H1 (cell line): ENCODE results near the gene SEMA5B. TPM values are rescaled to one million over a fixed set of nuclear protein-coding genes. Genes with fewer than 3 reads are reported as not detected.

Experiments
- CTCF ChIA-PET: fragments of 300-600 bp; sonication (Branson Sonifier 250); formaldehyde crosslinking; loops from one replicate; lab custom pipeline; 2021; ENCODE audit not compliant: partially characterized antibody; lab: Charles Lee
- POLR2A ChIA-PET: fragments of 300-600 bp; sonication (Branson Sonifier 250); formaldehyde crosslinking; loops from one replicate; lab custom pipeline; 2021; ENCODE audit warnings: inconsistent platforms; ENCODE audit not compliant: partially characterized antibody; lab: Charles Lee
- DNase-seq, 2 experiments: peaks; one replicate each; pipeline versions ENCODE4 v3.0.0 to v3.0.0-alpha.2; 2010 to 2022; ENCODE audit warnings: low spot score in 2 of 2, low read depth in 1 of 2, mixed read lengths in 1 of 2
- FAIRE-seq: peaks from 2 replicates; lab custom pipeline; 2011; peaks lifted over from hg19 to GRCh38; lab: Jason Lieb, UNC
- H2AFZ ChIP-seq: 2 replicates; pipeline ENCODE4 v1.8.1; 2012; ENCODE audit warnings: low read length, inconsistent platforms
- H2AK5ac ChIP-seq: 2 replicates; pipeline ENCODE4 v1.6.1; 2013; ENCODE audit warnings: low read depth, low read length
- H2BK120ac ChIP-seq: replicated peaks from 2 replicates; pipeline ENCODE3; 2013; ENCODE audit warnings: low read depth, low read length, inconsistent platforms
- H2BK12ac ChIP-seq: 2 replicates; pipeline ENCODE4 v1.6.1; 2013; ENCODE audit warnings: low read depth, low read length
- H2BK15ac ChIP-seq: 2 replicates; pipeline ENCODE4 v1.6.1; 2013; ENCODE audit warnings: low read length
- H2BK20ac ChIP-seq: 2 replicates; pipeline ENCODE4 v1.6.1; 2013; ENCODE audit warnings: low read length
- H2BK5ac ChIP-seq: 2 replicates; pipeline ENCODE4 v1.6.1; 2013; ENCODE audit warnings: low read depth, low read length
- H3K14ac ChIP-seq: 2 replicates; pipeline ENCODE4 v1.6.1; 2013; ENCODE audit warnings: inconsistent platforms; ENCODE audit not compliant: insufficient read length
- H3K18ac ChIP-seq: 2 replicates; pipeline ENCODE4 v1.6.1; 2013; ENCODE audit warnings: low read length; ENCODE audit errors: extremely low read depth
- H3K23ac ChIP-seq: 2 replicates; pipeline ENCODE4 v1.6.1; 2013; ENCODE audit warnings: inconsistent platforms; ENCODE audit not compliant: insufficient read length
- H3K23me2 ChIP-seq: 2 replicates; pipeline ENCODE4 v1.6.1; 2013; ENCODE audit warnings: low read depth, low read length
- H3K27ac ChIP-seq: 2 replicates; pipeline ENCODE4 v1.6.1; 2011; ENCODE audit warnings: low read depth, low read length, inconsistent platforms
- H3K27me3 ChIP-seq, 4 experiments: replicated peaks in 1 of 4; 1 replicate in 1 of 4; 2 replicates in 3 of 4; pipeline versions ENCODE4 v1.6.1 to v1.8.1; 2011 to 2013; ENCODE audit warnings: low read length in 3 of 4, mild to moderate bottlenecking in 3 of 4, inconsistent platforms in 2 of 4, mixed read lengths in 2 of 4, moderate library complexity in 1 of 4; ENCODE audit not compliant: control insufficient read depth in 3 of 4, insufficient read depth in 3 of 4; ENCODE audit errors: extremely low read depth in 1 of 4
- H3K36me3 ChIP-seq, 4 experiments: 2 replicates each; pipeline versions ENCODE4 v1.6.1 to v1.8.1; 2011 to 2013; ENCODE audit warnings: mild to moderate bottlenecking in 4 of 4, low read length in 3 of 4, moderate library complexity in 2 of 4, control low read depth in 1 of 4, inconsistent platforms in 1 of 4; ENCODE audit not compliant: insufficient read depth in 4 of 4, control insufficient read depth in 2 of 4
- H3K4ac ChIP-seq: replicated peaks from 2 replicates; pipeline ENCODE3; 2013; ENCODE audit warnings: low read length, low read depth, mixed read lengths, inconsistent platforms; ENCODE audit not compliant: insufficient read length
- H3K4me1 ChIP-seq, 4 experiments: replicated peaks in 1 of 4; 1 replicate in 1 of 4; 2 replicates in 3 of 4; pipeline versions ENCODE4 v1.6.1 to v1.8.1; 2011 to 2013; ENCODE audit warnings: low read length in 3 of 4, inconsistent platforms in 2 of 4, mixed read lengths in 1 of 4; ENCODE audit not compliant: insufficient read depth in 4 of 4, control insufficient read depth in 3 of 4
- H3K4me2 ChIP-seq, 2 experiments: 2 replicates each; pipeline versions ENCODE4 v1.6.1 to v1.8.1; 2011 to 2013; ENCODE audit warnings: low read depth in 2 of 2, low read length in 2 of 2, control low read depth in 1 of 2, inconsistent platforms in 1 of 2, mild to moderate bottlenecking in 1 of 2; ENCODE audit not compliant: insufficient read depth in 1 of 2
- H3K4me3 ChIP-seq, 4 experiments: fragments of 200-600, 300-600 bp in 1 of 4; sonication (generic), shearing (Covaris generic), sonication (Bioruptor Twin) in 1 of 4; 2 replicates each; pipeline versions ENCODE4 v1.5.1 to v1.8.1; 2011 to 2016; ENCODE audit warnings: low read length in 4 of 4, low read depth in 3 of 4, control low read depth in 2 of 4, inconsistent platforms in 2 of 4, mild to moderate bottlenecking in 2 of 4, mixed read lengths in 1 of 4, moderate library complexity in 1 of 4; ENCODE audit not compliant: insufficient read depth in 2 of 4; ENCODE audit errors: extremely low read depth in 1 of 4
- H3K56ac ChIP-seq: replicated peaks from 2 replicates; pipeline ENCODE3; 2013; ENCODE audit warnings: low read depth, mild to moderate bottlenecking, mixed read lengths, low read length, inconsistent platforms; ENCODE audit not compliant: insufficient read length
- H3K79me1 ChIP-seq: 2 replicates; pipeline ENCODE4 v1.6.1; 2013; ENCODE audit warnings: low read depth, low read length, control low read depth
- H3K79me2 ChIP-seq, 2 experiments: 2 replicates each; pipeline versions ENCODE4 v1.6.1 to v1.8.1; 2012 to 2013; ENCODE audit warnings: low read length in 2 of 2, mild to moderate bottlenecking in 2 of 2, inconsistent platforms in 1 of 2; ENCODE audit not compliant: insufficient read depth in 2 of 2, control insufficient read depth in 1 of 2
- H3K9ac ChIP-seq, 4 experiments: replicated peaks in 1 of 4; 1 replicate in 1 of 4; 2 replicates in 3 of 4; pipeline versions ENCODE4 v1.6.1 to v1.8.1; 2011 to 2013; ENCODE audit warnings: low read depth in 3 of 4, low read length in 3 of 4, control low read depth in 2 of 4, mild to moderate bottlenecking in 2 of 4, moderate library complexity in 2 of 4, inconsistent platforms in 1 of 4; ENCODE audit errors: extremely low read depth in 1 of 4
- H3K9me3 ChIP-seq, 2 experiments: 2 replicates each; pipeline versions ENCODE4 v1.6.1 to v1.8.1; 2012 to 2013; ENCODE audit warnings: mild to moderate bottlenecking in 2 of 2, moderate library complexity in 2 of 2, control low read depth in 1 of 2, inconsistent platforms in 1 of 2, low read depth in 1 of 2, low read length in 1 of 2, mixed read lengths in 1 of 2; ENCODE audit not compliant: insufficient read depth in 2 of 2
- H4K20me1 ChIP-seq, 2 experiments: replicated peaks in 1 of 2; 2 replicates each; pipeline versions ENCODE3 to v1.8.1; 2011 to 2013; ENCODE audit warnings: inconsistent platforms in 2 of 2, low read length in 2 of 2, mild to moderate bottlenecking in 1 of 2; ENCODE audit not compliant: insufficient read depth in 2 of 2, control insufficient read depth in 1 of 2
- H4K5ac ChIP-seq: 2 replicates; pipeline ENCODE4 v1.6.1; 2013; ENCODE audit warnings: low read length, low read depth, mixed read lengths, inconsistent platforms; ENCODE audit not compliant: insufficient read length
- H4K8ac ChIP-seq: 2 replicates; pipeline ENCODE4 v1.8.0; 2013; ENCODE audit warnings: mild to moderate bottlenecking, moderate library complexity, low read length, inconsistent platforms; ENCODE audit not compliant: insufficient read depth; ENCODE audit errors: extremely low read depth
- H4K91ac ChIP-seq: replicated peaks from 2 replicates; pipeline ENCODE3; 2013; ENCODE audit warnings: low read length, mixed read lengths, inconsistent platforms; ENCODE audit not compliant: insufficient read length
- BRCA1 ChIP-seq: IDR thresholded peaks from 2 replicates; pipeline ENCODE4 v1.6.1; 2012; ENCODE audit warnings: low read depth, low read length, improper control_type of control experiment
- CTBP2 ChIP-seq: IDR thresholded peaks from 2 replicates; pipeline ENCODE4 v1.7.0; 2011; ENCODE audit warnings: borderline replicate concordance, mild to moderate bottlenecking, moderate library complexity, mixed read lengths, low read length; ENCODE audit not compliant: insufficient read depth, insufficient read length
- EGR1 ChIP-seq: IDR thresholded peaks from 2 replicates; pipeline ENCODE4 v1.6.1; 2011; ENCODE audit warnings: low read depth, low read length, borderline replicate concordance
- RBBP5 ChIP-seq: IDR thresholded peaks from 2 replicates; pipeline ENCODE4 v1.7.1; 2012; ENCODE audit warnings: low read depth, mild to moderate bottlenecking, inconsistent platforms, low read length, moderate library complexity, borderline replicate concordance
- RXRA ChIP-seq: IDR thresholded peaks from 2 replicates; pipeline ENCODE4 v1.6.1; 2011; ENCODE audit warnings: low read depth, mild to moderate bottlenecking, low read length, moderate library complexity; ENCODE audit not compliant: insufficient read depth
- SIX5 ChIP-seq: IDR thresholded peaks from 2 replicates; pipeline ENCODE4 v1.6.1; 2011; ENCODE audit warnings: mild to moderate bottlenecking, low read depth, low read length
- SP4 ChIP-seq: IDR thresholded peaks from 2 replicates; pipeline ENCODE4 v1.6.1; 2012; ENCODE audit warnings: low read length, inconsistent platforms
- WGBS, 2 experiments: shearing (Covaris generic) in 1 of 2; methylation state at CpG; one replicate each; pipeline versions ENCODE4 v1.1.6 to v1.1.7; 2013 to 2015; ENCODE audit warnings: low lambda C conversion rate in 2 of 2, mixed read lengths in 2 of 2, inconsistent platforms in 1 of 2, low coverage in 1 of 2, missing lambda C conversion rate in 1 of 2; ENCODE audit not compliant: insufficient replicate concordance in 2 of 2, insufficient coverage in 1 of 2, insufficient read length in 1 of 2; ENCODE audit errors: extremely low coverage in 1 of 2, missing lambda C conversion rate in 1 of 2; 5-methylcytosine and 5-hydroxymethylcytosine counted together
- polyA plus RNA-seq, 7 experiments: library from polyadenylated mRNA; depleted of rRNA in 3 of 7; stranded (reverse) in 5 of 7; unstranded in 2 of 7; fragments of >200 nt in 5 of 7; fragments of 200-250 nt in 2 of 7; gene quantifications; 1 replicate in 5 of 7; 2 replicates in 1 of 7; 4 replicates in 1 of 7; pipeline versions ENCODE4 v1.2.1 to v1.2.3, GENCODE V29; 2011 to 2013; ENCODE audit warnings: missing spikeins in 2 of 7, mixed read lengths in 2 of 7
- total RNA-seq: library from RNA; stranded (reverse); fragmentation: NEBNext Ultra II Directional; extraction: Animal tissue kit (Norgen Biotek cat#: 25700); gene quantifications from 2 replicates; pipeline ENCODE4 v1.2.1, GENCODE V29; 2021
- TF ChIP-seq, protein P1 (sequence below): IDR thresholded peaks from 2 replicates; pipeline ENCODE4 v1.6.1; 2012; ENCODE audit warnings: inconsistent platforms

Gene SEMA5B
- total and polyA plus RNA-seq, 2 of the 8 experiments (the other 6 are each of a cell fraction or from before 2014, with no cell fraction given): 13.1 to 22.4 TPM

DNA sequence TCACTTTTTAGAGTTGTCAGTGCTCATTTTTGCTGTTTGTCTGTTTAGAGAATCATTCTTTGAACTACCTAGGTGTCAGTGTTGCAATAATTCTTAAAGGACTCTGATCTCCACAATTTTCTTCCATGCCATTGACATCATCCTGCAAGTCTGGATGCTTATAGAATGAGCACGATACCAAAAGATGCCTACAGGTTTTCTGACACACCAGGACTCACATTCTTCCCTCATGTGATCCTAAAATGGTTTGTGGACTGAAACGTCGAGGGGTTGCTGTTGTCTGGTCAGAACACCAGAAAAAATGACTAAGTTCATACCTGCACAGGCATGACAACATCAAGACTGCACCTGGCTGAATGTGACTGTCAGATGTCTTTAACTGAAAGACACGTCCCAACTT is 95.9 kb downstream of the SEMA5B start:
- ChIA-PET CTCF (no interaction called here), POLR2A (no interaction called here)
- no peak overlapping the region for H3K4me2 ChIP-seq
- no peak for FAIRE-seq
- H3K4ac ChIP-seq: no peak overlapping the region
- H4K5ac ChIP-seq: no peak overlapping the region
- H3K36me3 ChIP-seq: no peaks in the 10 kb centered on the region
- H3K14ac ChIP-seq: no peak overlapping the region
- H3K79me2 ChIP-seq: no peaks in the 10 kb centered on the region
- H3K23me2 ChIP-seq: no peaks in the 10 kb centered on the region
- H4K8ac ChIP-seq: no peak overlapping the region
- H3K79me1 ChIP-seq: no peaks in the 10 kb centered on the region; the same call in 1 of the 2 replicates
- WGBS, 2 experiments: 85% methylated on average over 4 of the region's 4 CpGs; no CpG with 5 or more reads in 1 of the 2 experiments
- H2BK15ac ChIP-seq: no peak overlapping the region
- H3K27me3 ChIP-seq: no peaks in the 10 kb centered on the region
- no peak overlapping the region for H3K9ac ChIP-seq
- no peak overlapping the region for H2AK5ac ChIP-seq
- H2BK120ac ChIP-seq: no peak overlapping the region
- no peak overlapping the region for H3K4me3 ChIP-seq
- no peak overlapping the region for H4K91ac ChIP-seq
- H2AFZ ChIP-seq: no peak overlapping the region
- no peaks in the 10 kb centered on the region for H3K9me3 ChIP-seq
- no peak overlapping the region for H2BK12ac ChIP-seq
- H3K4me1 ChIP-seq: no peaks in the 10 kb centered on the region
- DNase-seq: no peak
- H3K56ac ChIP-seq: no peak overlapping the region
- no peak overlapping the region for H3K23ac ChIP-seq
- peaks cover 0 to 2% of the 10 kb centered on the region in 2 experiments for H4K20me1 ChIP-seq
- no peak for TF ChIP-seq EGR1
- no peak for TF ChIP-seq SIX5
- no peak for TF ChIP-seq BRCA1
- TF ChIP-seq, protein P1, sequence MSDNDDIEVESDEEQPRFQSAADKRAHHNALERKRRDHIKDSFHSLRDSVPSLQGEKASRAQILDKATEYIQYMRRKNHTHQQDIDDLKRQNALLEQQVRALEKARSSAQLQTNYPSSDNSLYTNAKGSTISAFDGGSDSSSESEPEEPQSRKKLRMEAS: no peak
- no peak for TF ChIP-seq RBBP5
- TF ChIP-seq RXRA: no peak
- TF ChIP-seq SP4: no peak
- TF ChIP-seq CTBP2: no peak
- TF ChIP-seq, all 59 proteins: peak for 0
- H2BK20ac ChIP-seq: no peak overlapping the region
- no peak overlapping the region for H3K27ac ChIP-seq
- H2BK5ac ChIP-seq: no peak overlapping the region
- H3K18ac ChIP-seq: no peak overlapping the region
